Measurements from ENCODE around the gene FLVCR1.
A peak's percentile ranks its signal among the peaks of the same experiment; 100 is the strongest.

Gene FLVCR1

DNA sequence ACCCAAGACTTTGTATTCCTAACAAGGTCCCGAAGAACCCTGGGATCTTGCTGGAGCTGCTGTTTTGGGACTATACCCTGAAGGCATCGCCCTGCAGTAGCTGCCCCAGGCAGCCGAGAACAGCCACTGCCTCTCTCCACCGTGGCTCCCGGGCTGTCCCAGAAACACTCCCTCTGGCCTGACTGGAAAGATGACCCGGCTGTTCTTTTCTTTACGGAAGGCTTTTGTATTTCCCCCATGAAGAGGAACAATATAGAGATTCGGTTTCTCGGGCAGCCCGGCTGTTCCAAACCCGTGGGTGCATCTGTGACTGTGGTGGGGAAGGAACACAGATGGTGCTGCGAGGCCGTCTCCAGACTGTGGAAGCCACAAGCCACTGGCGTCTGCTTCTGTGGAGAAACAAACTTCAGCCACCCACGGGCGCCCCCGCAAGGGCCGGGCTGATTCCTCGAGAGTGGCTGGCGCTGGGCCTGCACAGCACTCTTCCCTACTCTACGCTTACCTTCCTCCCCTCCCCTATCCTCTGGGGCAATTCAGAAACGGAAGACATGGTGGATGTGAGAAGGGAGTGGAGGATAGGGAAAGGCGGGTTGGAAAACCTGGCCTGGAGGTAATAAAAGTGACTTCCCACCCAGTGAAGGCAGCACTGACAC is 58.5 kb downstream of the FLVCR1 start:
- Histone ChIP-seq H3K4me1 (ENCODE audit: control insufficient read depth, insufficient read depth, low read length) (peaks cover 42% of the 10 kb centered on the region), H3K36me3 (ENCODE audit: control insufficient read depth, insufficient read depth, low read length) (no peaks in the 10 kb centered on the region; the same call in 1 of the 2 replicates), H3K9me3 (ENCODE audit: control insufficient read depth, insufficient read depth, low read depth, low read length) (no peaks in the 10 kb centered on the region), H3K27ac (ENCODE audit: low read depth, low read length) (peak overlapping the region; percentile 95), H3K27me3 (ENCODE audit: control insufficient read depth, insufficient read depth, low read length) (no peaks in the 10 kb centered on the region), H3K9ac (ENCODE audit: low read length) (peak overlapping the region; percentile 92), H3K4me3 (ENCODE audit: low read depth, low read length) (peak overlapping the region; percentile 51)

DNA sequence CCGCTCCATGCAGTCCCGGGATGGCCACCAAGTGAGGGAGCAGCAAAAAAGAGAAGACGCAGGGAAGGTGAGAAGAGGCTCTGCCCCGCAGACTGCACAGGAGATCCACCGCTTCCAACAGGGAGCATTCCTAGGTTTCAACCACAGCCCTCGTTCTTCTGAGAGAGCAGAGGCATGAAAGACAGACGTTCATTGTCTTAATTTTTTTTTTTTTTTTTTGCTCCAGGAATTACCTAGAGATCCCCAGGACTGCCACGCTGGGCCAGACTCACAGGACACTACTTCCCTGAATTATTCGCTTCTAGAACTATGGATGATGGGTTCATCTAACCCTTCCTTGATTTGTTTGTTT is 59.0 kb downstream of the FLVCR1 start:
- peak overlapping the region; percentile 95 for H3K27ac ChIP-seq (ENCODE audit: low read depth, low read length)

DNA sequence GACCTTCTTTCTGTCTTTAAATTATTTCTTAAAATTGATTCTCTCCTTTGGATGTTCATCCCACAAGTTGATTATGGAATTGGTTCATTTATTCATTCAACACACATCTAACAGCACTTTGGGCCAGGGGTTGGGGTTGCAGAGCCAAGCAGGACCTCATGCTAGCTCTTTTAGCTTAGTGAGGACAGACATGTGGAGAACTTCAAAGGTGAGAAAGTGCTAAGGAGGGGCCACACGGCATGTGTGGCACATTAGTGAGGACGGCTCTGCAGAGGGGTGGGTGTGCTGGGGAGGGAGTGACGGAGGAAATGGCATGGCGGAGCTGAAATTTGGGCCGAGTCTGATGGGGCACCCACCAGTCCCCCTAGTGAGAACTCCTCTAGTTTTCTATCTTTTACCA is 59.8 kb downstream of the FLVCR1 start:
- H3K36me3 ChIP-seq (ENCODE audit: control insufficient read depth, insufficient read depth, low read length) = no peaks in the 10 kb centered on the region; the same call in 1 of the 2 replicates
- H3K27me3 ChIP-seq (ENCODE audit: control insufficient read depth, insufficient read depth, low read length) = no peaks in the 10 kb centered on the region
- peaks cover 42% of the 10 kb centered on the region for H3K4me1 ChIP-seq (ENCODE audit: control insufficient read depth, insufficient read depth, low read length)
- no peak overlapping the region for H3K27ac ChIP-seq (ENCODE audit: low read depth, low read length)
- H3K9ac ChIP-seq (ENCODE audit: low read length) = no peak overlapping the region
- no peak overlapping the region; the same call in 1 of the 2 replicates for H3K4me3 ChIP-seq (ENCODE audit: low read depth, low read length)
- H3K9me3 ChIP-seq (ENCODE audit: control insufficient read depth, insufficient read depth, low read depth, low read length) = no peaks in the 10 kb centered on the region

More for the DNA sequence above, 59.0 kb downstream of the FLVCR1 start:
- H3K9ac ChIP-seq (ENCODE audit: low read length) = peak overlapping the region; percentile 92
- H3K27me3 ChIP-seq (ENCODE audit: control insufficient read depth, insufficient read depth, low read length) = no peaks in the 10 kb centered on the region
- no peaks in the 10 kb centered on the region; the same call in 1 of the 2 replicates for H3K36me3 ChIP-seq (ENCODE audit: control insufficient read depth, insufficient read depth, low read length)
- H3K4me3 ChIP-seq (ENCODE audit: low read depth, low read length) = peak overlapping the region; percentile 51
- H3K4me1 ChIP-seq (ENCODE audit: control insufficient read depth, insufficient read depth, low read length) = peaks cover 42% of the 10 kb centered on the region
- H3K9me3 ChIP-seq (ENCODE audit: control insufficient read depth, insufficient read depth, low read depth, low read length) = no peaks in the 10 kb centered on the region

DNA sequence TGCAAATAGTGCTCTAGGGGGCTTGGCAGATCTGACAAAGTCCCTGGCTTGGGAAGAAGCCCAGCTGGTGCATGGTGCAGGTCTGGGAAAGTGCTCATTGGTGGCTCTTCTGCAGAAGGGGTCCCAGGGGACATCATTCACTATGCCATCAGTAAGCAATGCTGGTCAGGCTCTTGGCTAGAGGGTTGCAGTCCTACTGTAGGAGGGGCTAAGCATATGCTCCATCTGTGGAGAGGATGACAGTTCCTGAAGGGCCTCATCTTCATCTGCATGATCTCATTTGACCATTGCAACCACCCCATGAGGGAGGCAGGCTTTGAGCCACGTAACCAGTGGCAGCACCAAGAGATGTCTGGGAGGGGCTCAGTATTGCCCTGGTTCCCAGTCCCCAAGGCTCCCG is 60.7 kb downstream of the FLVCR1 start:
- no peak overlapping the region for H3K27ac ChIP-seq (ENCODE audit: low read depth, low read length)
- H3K9ac ChIP-seq (ENCODE audit: low read length) = no peak overlapping the region
- H3K36me3 ChIP-seq (ENCODE audit: control insufficient read depth, insufficient read depth, low read length) = no peaks in the 10 kb centered on the region; the same call in 1 of the 2 replicates
- H3K9me3 ChIP-seq (ENCODE audit: control insufficient read depth, insufficient read depth, low read depth, low read length) = no peaks in the 10 kb centered on the region
- peaks cover 42% of the 10 kb centered on the region for H3K4me1 ChIP-seq (ENCODE audit: control insufficient read depth, insufficient read depth, low read length)
- H3K4me3 ChIP-seq (ENCODE audit: low read depth, low read length) = no peak overlapping the region
- H3K27me3 ChIP-seq (ENCODE audit: control insufficient read depth, insufficient read depth, low read length) = no peaks in the 10 kb centered on the region

DNA sequence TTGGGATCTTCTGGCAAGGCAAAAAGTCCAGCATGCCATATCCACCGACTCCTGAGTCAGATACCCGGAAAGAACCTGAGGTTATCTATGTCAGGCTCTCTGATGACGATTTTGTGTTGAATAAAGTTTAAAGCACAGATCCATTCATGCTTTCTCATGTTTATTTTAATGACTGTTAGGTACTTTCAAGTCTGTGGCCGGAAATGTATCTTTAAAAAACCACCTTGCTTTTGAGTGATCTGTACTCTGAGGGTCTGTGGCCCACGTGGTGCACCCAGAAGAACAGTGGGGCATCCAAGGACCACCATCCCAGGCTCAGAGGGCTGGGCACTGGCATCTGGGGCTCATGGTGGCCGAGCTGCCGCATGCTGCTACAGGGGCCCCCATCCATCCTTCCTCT is 62.2 kb downstream of the FLVCR1 start:
- Histone ChIP-seq H3K36me3 (ENCODE audit: control insufficient read depth, insufficient read depth, low read length) (no peaks in the 10 kb centered on the region; the same call in 1 of the 2 replicates), H3K4me1 (ENCODE audit: control insufficient read depth, insufficient read depth, low read length) (peaks cover 36% of the 10 kb centered on the region), H3K27me3 (ENCODE audit: control insufficient read depth, insufficient read depth, low read length) (no peaks in the 10 kb centered on the region), H3K4me3 (ENCODE audit: low read depth, low read length) (no peak overlapping the region), H3K9me3 (ENCODE audit: control insufficient read depth, insufficient read depth, low read depth, low read length) (no peaks in the 10 kb centered on the region), H3K9ac (ENCODE audit: low read length) (no peak overlapping the region), H3K27ac (ENCODE audit: low read depth, low read length) (no peak overlapping the region)

DNA sequence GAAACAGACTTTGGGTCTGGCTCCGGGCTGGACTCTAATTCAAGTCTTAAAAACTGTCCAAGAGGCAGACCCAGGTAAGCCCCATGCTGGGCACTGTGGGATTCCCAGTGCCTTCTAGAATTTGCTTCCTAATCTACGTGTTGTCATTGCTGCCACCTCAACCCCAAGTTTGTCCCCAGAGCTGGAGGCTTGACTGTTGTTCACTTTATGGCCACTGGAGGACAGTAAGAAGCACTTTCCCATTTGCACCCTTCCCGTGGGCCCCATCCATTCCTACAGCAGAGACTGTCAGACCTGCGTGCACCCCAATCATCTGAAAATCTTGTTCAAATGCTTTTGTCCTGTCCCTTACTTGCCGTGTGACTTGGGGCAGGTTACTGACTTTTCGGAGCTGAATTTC is 62.8 kb downstream of the FLVCR1 start:
- H3K4me1 ChIP-seq (ENCODE audit: control insufficient read depth, insufficient read depth, low read length) = peaks cover 29% of the 10 kb centered on the region
- no peak overlapping the region for H3K27ac ChIP-seq (ENCODE audit: low read depth, low read length)
- no peaks in the 10 kb centered on the region for H3K9me3 ChIP-seq (ENCODE audit: control insufficient read depth, insufficient read depth, low read depth, low read length)
- no peak overlapping the region for H3K4me3 ChIP-seq (ENCODE audit: low read depth, low read length)
- H3K27me3 ChIP-seq (ENCODE audit: control insufficient read depth, insufficient read depth, low read length) = no peaks in the 10 kb centered on the region
- no peak overlapping the region for H3K9ac ChIP-seq (ENCODE audit: low read length)
- no peaks in the 10 kb centered on the region; the same call in 1 of the 2 replicates for H3K36me3 ChIP-seq (ENCODE audit: control insufficient read depth, insufficient read depth, low read length)

DNA sequence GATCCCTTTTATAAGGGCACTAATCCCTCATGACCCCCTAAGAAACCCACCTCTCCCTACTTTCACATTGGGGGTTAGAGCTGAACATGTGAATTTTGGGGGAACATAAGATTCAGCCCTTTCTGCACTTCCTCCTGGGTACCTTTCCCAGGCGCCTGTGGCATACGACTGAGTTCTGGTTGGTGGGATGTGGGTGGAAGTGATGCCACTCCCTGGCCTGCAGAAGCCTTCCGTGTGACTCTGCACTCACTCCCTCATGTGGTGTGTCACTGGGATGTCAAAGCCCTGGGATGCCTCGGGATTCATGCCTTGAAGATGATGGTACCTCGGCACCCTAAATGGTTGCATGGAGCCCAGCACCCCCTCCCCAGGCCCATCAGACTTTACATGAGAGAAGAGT is 63.9 kb downstream of the FLVCR1 start:
- Histone ChIP-seq H3K27me3 (ENCODE audit: control insufficient read depth, insufficient read depth, low read length) (no peaks in the 10 kb centered on the region), H3K27ac (ENCODE audit: low read depth, low read length) (no peak overlapping the region), H3K4me1 (ENCODE audit: control insufficient read depth, insufficient read depth, low read length) (peaks cover 18% of the 10 kb centered on the region; the same call in 1 of the 2 replicates), H3K36me3 (ENCODE audit: control insufficient read depth, insufficient read depth, low read length) (no peaks in the 10 kb centered on the region; the same call in 1 of the 2 replicates), H3K4me3 (ENCODE audit: low read depth, low read length) (no peak overlapping the region), H3K9me3 (ENCODE audit: control insufficient read depth, insufficient read depth, low read depth, low read length) (no peaks in the 10 kb centered on the region), H3K9ac (ENCODE audit: low read length) (no peak overlapping the region)

DNA sequence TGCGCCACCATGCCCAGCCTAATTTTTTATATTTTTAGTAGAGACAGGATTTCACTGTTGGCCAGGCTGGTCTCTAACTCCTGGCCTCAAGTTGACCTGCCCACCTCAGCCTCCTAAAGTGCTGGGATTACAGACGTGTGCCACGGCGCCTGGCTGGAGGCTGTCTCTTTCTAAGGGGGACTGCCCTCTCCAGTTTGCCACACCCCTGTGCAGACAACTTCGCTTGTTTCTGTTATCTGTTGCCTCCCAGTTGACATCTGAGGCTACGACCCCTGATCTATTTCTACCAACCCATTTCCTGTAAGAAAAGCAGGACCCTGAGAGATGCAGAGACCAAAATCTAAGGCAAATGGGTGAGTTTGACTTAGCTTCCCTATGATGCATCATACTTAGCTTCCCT is 68.3 kb downstream of the FLVCR1 start:
- Histone ChIP-seq H3K4me3 (ENCODE audit: low read depth, low read length) (no peak overlapping the region), H3K9me3 (ENCODE audit: control insufficient read depth, insufficient read depth, low read depth, low read length) (no peaks in the 10 kb centered on the region), H3K27me3 (ENCODE audit: control insufficient read depth, insufficient read depth, low read length) (no peaks in the 10 kb centered on the region), H3K4me1 (ENCODE audit: control insufficient read depth, insufficient read depth, low read length) (peaks cover 26% of the 10 kb centered on the region), H3K9ac (ENCODE audit: low read length) (no peak overlapping the region), H3K36me3 (ENCODE audit: control insufficient read depth, insufficient read depth, low read length) (no peaks in the 10 kb centered on the region), H3K27ac (ENCODE audit: low read depth, low read length) (no peak overlapping the region)

DNA sequence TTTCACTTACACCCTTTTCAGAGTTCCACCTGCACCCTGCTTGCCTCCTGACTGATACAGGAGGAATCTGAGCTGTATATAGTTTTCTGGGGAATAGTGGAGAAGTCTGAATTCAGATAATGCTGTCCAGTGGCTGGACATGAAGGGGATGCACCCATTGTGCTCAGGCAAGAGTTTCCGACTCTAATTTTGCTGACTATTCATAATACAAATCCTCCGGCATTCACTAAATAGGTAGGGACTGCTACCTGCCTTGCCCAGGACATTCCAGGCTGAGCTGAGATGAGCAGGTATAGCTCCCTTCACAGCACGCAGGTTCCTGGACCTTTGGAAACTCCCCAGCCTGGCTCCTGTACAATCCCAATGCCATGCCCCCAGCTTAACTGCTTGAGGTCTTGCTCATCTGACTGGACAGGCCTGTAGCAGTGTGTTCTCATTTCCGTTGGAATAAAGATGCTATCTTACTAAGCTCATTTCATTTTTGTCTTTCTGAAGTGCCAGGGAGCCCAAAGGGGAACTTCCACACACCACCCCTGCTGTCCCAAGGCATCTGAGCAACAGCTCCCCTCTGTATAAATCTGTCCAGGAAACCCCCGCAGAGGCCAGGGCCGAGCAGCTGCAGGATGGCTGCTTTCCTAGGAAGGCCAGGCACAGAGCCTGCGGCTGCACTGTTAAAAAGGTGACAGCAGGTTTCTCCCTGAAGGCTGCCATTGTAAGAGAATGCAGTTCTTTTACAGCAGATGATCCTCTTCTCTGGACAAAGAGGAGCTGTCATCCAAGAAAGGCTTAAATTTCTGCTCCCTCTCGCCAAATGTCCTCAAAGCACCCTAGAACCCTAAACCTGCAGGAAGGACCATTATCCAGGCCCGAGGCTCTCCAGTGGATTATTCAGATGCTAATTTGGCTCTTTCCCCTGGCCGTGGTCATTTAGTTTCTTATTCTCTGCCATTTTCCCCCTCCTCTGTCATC is 70.5 kb downstream of the FLVCR1 start:
- Histone ChIP-seq H3K9me3 (ENCODE audit: control insufficient read depth, insufficient read depth, low read depth, low read length) (no peaks in the 10 kb centered on the region), H3K27me3 (ENCODE audit: control insufficient read depth, insufficient read depth, low read length) (no peaks in the 10 kb centered on the region), H3K36me3 (ENCODE audit: control insufficient read depth, insufficient read depth, low read length) (no peaks in the 10 kb centered on the region), H3K4me1 (ENCODE audit: control insufficient read depth, insufficient read depth, low read length) (peaks cover 29% of the 10 kb centered on the region), H3K9ac (ENCODE audit: low read length) (peak overlapping the region; percentile 26), H3K27ac (ENCODE audit: low read depth, low read length) (peak overlapping the region; percentile 27; the same call in 1 of the 2 replicates), H3K4me3 (ENCODE audit: low read depth, low read length) (no peak overlapping the region)

DNA sequence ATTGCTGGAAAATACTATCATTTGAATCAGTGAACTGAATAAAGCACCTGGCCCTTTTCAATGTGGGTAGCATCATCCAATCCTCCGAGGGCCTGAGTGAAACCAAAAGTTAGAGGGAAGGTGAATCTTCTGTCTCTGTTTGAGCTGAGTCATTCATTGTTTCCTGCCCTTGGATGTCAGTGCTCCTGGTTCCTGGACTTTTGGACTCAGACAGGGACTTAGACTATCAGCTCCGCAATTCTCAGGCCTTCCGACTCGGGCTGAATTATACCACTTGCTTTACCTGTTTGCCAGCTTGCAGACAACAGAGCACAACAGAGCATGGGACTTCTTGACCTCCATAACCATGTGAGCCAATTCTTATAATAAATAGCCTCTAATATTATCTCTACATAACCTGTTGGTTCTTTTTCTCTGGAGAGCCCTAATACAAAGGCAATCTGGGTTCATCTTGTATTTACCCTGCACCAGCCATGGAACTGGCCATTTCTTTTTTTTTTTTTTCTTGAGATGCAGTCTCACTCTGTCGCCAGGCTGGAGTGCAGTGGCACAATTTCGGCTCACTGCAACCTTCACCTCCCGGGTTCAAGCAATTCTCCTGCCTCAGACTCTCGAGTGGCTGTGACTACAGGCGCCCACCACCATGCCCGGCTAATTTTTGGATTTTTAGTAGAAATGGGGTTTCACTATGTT is 73.1 kb downstream of the FLVCR1 start:
- Histone ChIP-seq H3K4me3 (ENCODE audit: low read depth, low read length) (no peak overlapping the region), H3K9ac (ENCODE audit: low read length) (no peak overlapping the region), H3K27ac (ENCODE audit: low read depth, low read length) (no peak overlapping the region), H3K36me3 (ENCODE audit: control insufficient read depth, insufficient read depth, low read length) (no peaks in the 10 kb centered on the region), H3K4me1 (ENCODE audit: control insufficient read depth, insufficient read depth, low read length) (peaks cover 34% of the 10 kb centered on the region), H3K9me3 (ENCODE audit: control insufficient read depth, insufficient read depth, low read depth, low read length) (no peaks in the 10 kb centered on the region), H3K27me3 (ENCODE audit: control insufficient read depth, insufficient read depth, low read length) (no peaks in the 10 kb centered on the region)

Measured in HUES6 (cell line).